SU-DHL-6 (cell line): ENCODE results near the gene NLGN3.

Source experiments
- CTCF ChIP-seq: fragments of 200-600 bp; sonication (generic); IDR thresholded peaks from one replicate; pipeline ENCODE4 v1.5.1; 2017; ENCODE audit warnings: antibody characterized with exemption, mild to moderate bottlenecking, low read length, moderate library complexity; ENCODE audit not compliant: insufficient read depth, poor library complexity, severe bottlenecking
- EZH2phosphoT487 ChIP-seq: fragments of 200-600 bp; sonication (generic), shearing (Covaris generic); conservative IDR thresholded peaks from 2 replicates; pipeline ENCODE4 v1.6.1; 2018; ENCODE audit warnings: mild to moderate bottlenecking, antibody characterized with exemption, low read length, moderate library complexity, mixed read lengths

- TF ChIP-seq CTCF: no peak
- TF ChIP-seq EZH2phosphoT487: no peak
These were observed 4.2 kb upstream of the NLGN3 start for GRCh38 chrX:71140440-71140839.
